Prostate gland (tissue), 2 donors: Measurements from ENCODE around the gene ZNF683.

Experiments used
- POLR2A ChIP-seq: fragments of 450-650 bp; IDR thresholded peaks from one replicate; pipeline ENCODE4 v1.6.1; 2016; ENCODE audit warnings: antibody characterized with exemption, mild to moderate bottlenecking
- POLR2AphosphoS5 ChIP-seq: sonication (generic); formaldehyde crosslinking; IDR thresholded peaks from one replicate; pipeline ENCODE4 v1.6.1; 2017; ENCODE audit warnings: antibody characterized with exemption
- TF ChIP-seq, protein P1 (sequence below), 4 experiments: fragments of 200-600 bp in 2 of 4; fragments of 450-650 bp in 2 of 4; sonication (generic) in 2 of 4; IDR thresholded peaks; 1 replicate in 3 of 4; 2 replicates in 1 of 4; pipeline ENCODE4 v1.5.1; 2016 to 2019; ENCODE audit warnings: antibody characterized with exemption in 4 of 4, mild to moderate bottlenecking in 2 of 4, moderate library complexity in 2 of 4

DNA sequence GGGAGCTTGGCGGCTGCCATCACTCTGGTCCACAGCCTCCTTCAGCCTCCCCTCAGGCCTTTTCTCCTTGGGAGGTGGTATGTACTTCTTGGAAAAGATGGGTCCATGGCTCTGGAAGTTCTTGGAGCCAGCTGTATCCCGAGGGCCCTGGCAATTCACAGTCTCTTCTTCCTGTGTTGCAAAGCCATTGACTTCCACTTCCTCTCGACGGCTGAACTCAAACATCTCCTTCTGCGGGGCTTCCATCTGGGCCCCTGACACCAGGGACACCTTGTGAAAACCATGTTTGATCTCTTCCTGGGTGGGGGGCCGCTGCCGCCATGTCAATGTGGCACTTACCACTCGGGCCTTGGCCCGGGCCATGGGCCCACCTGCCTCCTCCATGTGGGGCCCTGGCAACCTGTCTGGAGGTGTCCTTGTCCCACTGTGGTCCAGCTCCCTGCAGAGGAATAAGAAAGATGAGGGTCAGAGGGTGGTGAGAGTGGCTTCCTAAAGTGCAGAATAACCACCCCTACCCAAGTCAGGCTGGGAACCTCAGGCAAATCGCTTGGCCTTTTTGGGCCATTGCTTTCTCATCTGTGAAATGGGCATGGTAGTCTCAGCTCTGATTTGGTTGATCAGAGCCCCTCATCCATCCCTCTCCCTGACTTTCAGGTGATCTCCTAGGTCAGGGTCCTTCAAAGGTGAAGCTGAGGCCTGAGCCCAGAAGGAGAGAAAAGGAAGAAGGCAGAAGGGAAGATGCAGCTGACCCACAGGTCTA is 26.1 kb downstream of the ZNF683 start:
- TF ChIP-seq POLR2A: no peak
- TF ChIP-seq, protein P1, sequence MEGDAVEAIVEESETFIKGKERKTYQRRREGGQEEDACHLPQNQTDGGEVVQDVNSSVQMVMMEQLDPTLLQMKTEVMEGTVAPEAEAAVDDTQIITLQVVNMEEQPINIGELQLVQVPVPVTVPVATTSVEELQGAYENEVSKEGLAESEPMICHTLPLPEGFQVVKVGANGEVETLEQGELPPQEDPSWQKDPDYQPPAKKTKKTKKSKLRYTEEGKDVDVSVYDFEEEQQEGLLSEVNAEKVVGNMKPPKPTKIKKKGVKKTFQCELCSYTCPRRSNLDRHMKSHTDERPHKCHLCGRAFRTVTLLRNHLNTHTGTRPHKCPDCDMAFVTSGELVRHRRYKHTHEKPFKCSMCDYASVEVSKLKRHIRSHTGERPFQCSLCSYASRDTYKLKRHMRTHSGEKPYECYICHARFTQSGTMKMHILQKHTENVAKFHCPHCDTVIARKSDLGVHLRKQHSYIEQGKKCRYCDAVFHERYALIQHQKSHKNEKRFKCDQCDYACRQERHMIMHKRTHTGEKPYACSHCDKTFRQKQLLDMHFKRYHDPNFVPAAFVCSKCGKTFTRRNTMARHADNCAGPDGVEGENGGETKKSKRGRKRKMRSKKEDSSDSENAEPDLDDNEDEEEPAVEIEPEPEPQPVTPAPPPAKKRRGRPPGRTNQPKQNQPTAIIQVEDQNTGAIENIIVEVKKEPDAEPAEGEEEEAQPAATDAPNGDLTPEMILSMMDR (IDR thresholded peaks at IDR 0.05): no peak
- TF ChIP-seq POLR2AphosphoS5: no peak
